HTR-8/SVneo (cell line): ENCODE measurements around the gene DAGLB.
A peak's percentile ranks its signal among the peaks of the same experiment; 100 is the strongest.

ENCODE experiments used
- DNase-seq: peaks from one replicate; pipeline ENCODE4 v3.0.0; 2011; ENCODE audit warnings: low spot score, mixed read lengths; ENCODE audit not compliant: insufficient read length
- FAIRE-seq: peaks from 2 replicates; lab custom pipeline; 2011; peaks lifted over from hg19 to GRCh38; lab: Jason Lieb, UNC

DAGLB gene

DNA sequence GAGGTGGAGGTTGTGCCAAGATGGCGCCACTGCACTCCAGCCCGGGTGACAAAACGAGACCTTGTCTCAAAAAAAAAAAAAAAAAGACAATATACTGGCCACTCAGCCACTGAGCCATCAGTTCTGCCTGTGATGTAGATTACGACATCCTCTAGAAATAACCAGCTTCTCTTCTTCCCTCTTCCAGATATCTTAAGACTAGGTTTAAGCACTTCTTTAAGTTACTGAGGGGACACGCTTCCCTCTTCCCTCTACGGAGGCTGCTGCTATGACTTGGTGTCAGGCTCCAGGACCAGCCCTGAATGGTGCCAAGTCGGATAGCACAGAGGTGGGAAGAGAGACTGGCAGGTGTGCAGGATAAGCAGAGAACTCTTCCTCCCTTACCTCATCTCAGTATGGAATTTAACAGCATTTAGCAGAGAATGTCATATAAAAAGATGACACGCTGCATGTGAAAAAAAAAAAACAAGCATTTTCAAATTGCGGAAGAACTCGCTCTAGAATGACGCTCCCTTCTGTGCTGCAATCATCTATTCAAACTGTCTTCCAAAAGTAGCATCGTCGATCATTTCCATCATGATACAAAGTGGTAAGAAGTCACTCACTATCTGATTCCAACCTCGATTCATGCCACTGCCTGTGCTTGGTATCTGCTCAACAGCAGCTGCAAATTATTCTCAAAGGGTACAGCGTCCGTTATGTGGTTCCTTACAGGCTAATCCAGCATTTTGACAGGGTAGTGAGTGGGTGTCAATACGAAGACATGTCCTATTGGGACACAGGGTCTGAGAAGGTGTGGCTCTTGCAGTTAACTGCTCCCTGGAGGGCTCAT, 13.8 kb downstream of the DAGLB start:
- no peak for DNase-seq
- no peak for FAIRE-seq

DNA sequence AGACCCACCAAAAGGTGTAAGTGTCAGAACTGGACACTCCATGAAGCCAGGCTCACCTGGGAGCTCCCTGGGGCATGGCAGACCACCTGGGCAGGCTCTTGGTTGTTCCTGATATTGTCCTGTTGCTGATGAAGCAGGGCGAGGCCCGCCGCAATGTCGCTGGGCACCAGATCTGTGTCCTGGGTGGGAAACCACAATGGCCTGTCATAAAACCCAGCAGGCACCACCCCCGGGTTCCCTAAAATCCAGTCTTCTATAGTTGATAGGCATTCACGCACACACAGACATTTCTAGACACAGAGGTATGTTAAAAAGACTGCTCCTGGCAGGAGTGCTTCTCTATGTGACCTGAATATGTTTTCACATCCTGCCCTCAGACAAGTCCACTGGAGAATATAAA, 15.0 kb downstream of the DAGLB start:
- DNase-seq (no peak), FAIRE-seq (no peak)

DNA sequence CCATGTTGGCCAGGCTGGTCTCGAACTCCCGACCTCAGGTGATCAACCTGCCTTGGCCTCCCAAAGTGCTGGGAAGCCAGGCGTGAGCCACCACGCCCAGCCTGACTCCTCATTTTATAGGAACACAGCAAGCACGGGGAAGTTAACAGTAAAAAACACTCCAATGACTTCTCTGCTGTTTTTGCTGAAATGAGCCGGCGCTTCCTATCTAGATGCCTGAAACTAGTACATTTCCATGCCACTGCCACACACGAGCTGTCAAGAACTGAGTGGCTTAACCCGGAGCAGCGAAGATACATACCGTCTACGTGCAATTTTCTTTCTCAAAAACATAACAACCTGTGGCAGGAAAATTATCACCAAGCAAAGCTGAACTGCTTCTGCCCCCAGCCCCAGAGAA, 16.8 kb downstream of the DAGLB start:
- DNase-seq: no peak
- no peak for FAIRE-seq

DNA sequence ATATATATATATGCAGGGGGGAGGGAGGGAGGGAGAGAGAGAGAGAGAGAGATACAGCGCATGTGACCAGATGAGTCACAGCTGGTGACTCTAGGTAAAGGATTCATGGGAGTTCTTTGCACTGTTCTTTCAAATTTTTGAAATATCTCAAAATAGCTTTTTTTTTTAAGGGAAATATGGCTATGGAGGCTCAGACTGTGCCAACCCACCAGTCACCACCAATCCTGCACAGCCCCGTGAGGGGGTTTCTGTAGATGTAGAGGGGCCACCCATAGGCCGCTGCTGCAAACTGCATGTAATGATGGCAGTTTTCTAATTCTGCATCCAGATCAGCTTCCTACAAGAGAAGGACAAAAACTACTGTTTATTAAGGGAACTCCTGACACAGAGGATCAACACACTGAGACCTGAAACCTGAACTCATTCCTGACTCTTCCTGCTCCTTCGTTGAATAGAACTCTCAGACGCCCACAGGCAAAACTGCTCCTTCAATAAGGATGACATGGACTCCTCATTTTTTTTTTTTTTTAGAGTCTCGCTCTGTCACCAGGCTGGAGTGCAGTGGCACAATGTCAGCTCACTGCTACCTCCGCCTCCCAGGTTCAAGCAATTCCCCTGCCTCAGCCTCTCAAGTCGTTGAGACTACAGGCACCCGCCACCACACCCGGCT, 17.3 kb downstream of the DAGLB start:
- FAIRE-seq: no peak
- peak; percentile 73 for DNase-seq

DNA sequence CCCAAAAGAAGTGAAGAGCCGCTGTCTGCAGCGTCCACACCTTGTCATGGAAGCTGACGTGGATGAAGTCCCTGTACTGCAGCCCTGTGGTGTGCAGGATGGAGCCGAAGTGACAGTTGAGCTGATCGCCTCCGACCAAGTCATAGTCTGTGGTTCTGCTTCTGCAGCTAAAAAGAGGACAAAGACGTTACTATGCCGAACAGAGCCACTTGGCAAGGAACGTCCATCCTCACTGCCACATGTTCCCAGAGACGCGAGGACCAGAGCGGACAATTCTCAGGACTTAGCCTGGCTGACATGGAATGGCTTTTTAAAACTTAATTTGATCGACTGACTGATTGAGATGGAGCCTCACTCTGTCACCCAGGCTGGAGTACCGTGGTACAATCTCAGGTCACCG, 21.8 kb downstream of the DAGLB start:
- peak; percentile 36 for FAIRE-seq
- DNase-seq: no peak

DNA sequence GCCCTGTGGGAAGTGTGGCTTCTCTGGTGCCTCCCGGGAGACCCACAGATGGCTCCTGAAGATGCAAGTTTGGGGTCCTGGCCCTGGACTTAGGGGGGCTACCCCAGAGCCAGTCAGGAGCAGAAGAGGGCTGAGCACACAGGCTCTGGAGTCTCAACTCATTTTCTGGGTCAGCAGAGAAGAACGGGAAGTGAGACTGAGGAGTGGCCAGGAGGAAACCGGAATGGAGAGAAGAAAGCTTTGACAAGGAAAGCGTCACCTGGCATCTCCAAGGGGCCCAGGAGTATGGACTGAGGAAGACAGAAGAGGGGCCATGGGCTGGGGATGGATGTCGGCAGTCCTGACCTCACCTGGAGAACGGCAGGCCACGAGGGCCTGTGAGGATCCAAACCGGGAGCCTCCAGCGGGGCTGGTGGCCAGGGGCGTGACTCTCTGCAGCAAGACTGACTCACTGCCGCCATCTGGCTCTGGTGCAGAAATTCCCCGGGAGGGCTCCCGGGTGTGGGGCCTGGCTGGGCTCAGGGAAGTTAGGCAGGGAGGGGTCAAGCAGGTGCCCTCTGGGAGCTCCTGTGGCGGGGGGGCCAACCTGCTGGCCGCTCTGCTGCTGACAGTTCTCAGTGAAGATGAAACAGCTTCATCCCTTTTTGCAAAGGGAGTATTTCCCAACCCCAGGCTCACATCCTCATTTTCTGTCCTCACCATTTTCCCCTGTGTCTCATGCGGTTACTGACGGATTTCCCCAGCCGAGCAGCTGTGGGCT, 23.6 kb downstream of the DAGLB start:
- DNase-seq (no peak), FAIRE-seq (no peak)

DNA sequence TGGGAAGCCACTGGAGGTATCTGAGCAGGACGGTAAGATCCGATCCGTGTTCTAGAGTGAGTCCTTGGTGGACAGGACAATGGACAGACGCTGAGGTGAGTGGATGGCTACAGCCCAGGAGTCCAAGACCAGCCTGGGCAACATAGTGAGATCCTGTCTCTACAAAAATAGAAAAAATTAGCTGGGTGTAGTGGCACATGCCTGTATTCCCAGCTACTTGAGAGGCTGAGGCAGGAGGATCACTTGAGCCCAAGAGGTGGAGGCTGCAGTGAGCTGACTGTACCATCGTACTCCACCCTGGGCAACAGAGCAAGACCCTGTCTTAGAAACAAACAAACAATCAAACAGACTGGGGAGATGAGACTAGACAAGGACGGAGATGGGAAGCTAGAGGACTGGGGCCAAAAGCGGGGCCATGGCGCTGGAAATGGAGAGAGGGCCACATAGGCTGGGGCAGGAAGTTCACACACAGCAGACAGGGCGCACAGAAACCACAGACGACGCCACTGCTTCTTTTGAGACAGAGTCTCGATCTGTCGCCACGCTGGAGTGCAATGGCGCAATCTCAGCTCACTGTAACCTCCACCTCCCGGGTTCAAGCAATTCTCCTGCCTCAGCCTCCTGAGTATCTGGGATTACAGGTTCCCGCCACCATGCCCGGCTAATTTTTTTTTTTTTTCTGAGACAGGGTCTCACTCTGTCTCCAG, 24.7 kb downstream of the DAGLB start:
- no peak for FAIRE-seq

DNA sequence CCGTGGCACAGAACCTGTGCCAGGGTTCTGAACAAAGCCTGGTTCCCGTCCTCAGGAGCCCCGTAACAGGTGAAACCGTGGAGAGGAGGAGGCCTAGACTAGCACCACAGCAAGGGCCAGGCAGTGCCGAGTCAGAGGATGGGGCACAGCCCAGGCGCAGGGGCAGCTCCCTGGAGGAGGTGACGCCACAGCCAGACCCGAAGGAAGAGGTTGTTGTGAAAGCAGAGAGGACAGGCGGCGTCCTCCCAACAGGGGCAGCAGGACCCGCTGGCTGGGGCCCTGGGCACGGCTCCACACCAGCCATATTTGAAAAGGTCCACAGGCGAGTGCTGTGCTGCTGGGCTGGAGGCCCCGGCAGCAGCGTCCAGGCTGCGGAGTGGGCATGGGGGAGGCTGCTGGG, 25.7 kb downstream of the DAGLB start:
- FAIRE-seq (no peak), DNase-seq (no peak)

More for the DNA sequence above, 24.7 kb downstream of the DAGLB start:
- no peak for DNase-seq

DNA sequence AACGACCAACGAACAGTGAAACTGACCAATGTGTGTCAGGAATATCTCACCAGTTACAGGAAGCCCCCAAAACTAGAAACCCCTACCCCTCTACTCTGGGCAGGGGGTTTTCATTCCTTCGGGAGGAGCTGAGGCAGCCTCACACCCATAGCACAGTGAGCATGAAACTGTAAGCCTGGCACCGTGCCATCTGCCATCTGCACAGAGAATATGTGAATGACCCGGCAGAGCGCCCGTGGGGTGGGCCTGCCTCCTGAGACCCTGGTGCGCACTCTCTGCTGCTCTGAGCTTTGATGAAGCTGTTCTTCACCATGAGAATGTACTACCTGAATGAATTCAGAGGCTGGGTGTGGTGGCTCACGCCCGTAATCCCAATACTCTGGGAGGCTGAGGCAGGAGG, 27.1 kb downstream of the DAGLB start:
- FAIRE-seq: no peak
- DNase-seq: no peak

DNA sequence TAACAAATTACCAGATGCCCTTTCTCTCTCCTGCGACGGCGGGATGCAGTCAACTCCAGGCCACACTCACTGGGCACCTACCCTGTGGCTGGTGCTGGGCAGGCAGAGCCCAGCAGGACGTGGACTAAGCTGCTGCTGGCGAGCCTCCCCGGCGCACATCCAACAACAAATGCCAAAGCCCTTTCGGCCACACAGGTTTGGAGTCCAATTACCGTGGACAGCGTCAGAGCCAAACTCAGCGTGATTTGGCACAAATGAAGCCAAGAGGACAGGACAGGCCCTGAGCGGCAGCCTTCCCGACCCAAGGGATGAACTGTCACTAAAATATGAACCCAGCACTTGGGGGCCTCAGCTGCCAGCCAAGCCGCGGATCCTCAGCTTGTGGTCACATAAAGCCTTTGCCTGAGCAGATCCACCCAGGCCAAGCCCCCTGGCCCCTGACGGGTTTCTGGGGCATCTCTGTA, 28.4 kb downstream of the DAGLB start:
- FAIRE-seq: no peak
- no peak for DNase-seq

DNA sequence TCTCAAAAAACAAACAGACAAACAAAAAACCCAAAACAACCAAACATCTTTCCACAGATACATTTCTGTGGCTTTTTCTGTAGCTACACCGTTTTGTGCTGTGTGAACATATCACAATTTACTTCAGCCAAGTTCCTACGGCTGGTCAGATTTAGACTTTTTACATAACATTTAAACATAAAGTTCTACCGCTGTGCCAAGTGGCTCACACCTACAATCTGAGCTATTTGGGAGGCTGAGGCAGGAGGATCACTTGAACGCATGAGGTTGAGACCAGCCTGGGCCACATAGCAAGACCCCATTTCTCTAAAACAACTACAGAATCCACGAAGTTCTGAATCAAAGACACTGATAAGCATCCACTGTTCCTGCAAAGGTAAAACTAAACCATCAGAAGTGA, 30.3 kb downstream of the DAGLB start:
- no peak for DNase-seq
- FAIRE-seq: no peak

DNA sequence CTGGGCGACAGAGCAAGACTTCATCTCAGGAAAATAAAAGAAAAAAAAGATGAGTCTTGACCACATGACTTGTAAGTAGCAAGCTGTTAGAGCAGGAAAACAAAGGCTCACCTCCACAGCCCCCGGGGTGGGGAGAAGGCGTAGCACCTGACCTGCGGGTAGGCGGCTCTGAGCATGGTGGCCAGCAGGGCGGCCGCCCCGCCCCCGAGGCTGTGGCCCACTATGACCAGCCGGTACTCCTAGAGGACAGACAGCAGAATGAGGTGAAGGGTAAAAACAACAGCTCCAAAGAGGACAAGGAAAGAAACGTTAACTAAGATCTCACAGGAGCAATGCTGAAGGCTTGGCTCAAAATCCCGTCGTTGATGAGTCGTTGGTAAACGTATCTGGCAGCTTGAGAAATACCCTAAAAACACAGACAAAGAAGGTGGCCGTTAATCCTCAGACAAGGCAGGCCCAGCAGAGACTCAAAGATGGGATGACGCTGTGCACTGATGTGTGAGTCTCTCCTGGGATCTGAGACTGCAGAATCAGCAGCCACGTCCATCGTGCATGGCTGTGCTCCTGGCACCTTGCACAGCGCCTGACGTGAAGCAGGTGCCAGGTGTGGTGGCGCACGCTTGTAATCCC, 31.1 kb downstream of the DAGLB start:
- DNase-seq (no peak), FAIRE-seq (peak; percentile 13)

DNA sequence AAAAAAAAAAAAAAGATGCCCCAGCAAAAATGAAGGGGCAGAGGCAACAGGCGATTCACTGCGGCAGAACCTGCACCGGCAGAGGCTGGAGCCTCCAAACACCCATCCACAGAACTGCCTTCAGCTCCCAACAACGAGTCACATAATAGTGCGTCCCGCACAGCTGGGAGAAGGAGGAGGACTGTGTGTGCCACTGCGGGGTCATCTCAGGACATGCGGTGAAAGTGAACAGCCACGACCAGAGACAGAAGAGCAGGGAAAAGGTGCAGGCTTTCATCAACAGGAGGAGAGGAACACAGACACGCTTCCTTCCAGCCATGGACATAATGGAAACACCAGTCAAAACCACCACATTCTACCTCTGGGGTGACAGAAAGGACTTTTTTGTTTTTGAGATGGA, 34.1 kb downstream of the DAGLB start:
- FAIRE-seq: no peak
- DNase-seq: no peak

DNA sequence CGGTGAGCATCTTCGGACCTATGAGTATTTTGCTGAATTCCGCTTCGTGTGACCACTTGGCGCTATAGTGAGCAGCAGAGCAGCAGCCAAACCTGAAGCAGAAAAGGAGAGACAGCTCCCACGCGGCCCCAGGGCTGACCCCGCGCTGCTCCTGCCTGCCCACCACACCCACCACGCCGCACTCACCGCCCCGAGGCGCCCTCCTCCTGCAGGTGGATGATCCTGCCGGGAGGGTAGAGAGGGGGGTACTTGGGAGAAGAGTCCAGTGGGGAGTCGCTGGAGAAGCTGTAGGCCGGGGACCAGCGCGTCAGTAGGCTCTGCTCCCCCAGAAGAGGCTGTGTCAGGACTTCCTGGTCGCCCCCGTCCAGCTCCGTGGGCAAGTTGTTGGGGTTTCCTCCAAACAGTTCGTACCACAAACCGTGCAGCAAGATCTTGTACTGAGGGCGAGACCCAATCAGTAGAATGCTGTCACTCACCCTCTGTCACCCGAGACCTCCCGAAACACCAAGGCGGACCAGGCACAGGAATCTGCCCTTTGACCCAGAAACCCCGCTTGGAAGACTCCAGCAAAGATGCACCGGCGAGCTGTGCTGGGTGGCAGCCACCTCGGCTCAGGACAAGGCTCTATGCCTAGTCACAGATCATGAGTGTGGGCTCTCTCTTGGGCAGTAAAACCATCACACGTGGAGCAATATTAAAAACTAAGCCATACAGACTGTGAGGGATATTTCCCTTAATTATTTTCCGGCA, 37.6 kb downstream of the DAGLB start:
- DNase-seq (no peak), FAIRE-seq (peak; percentile 85)

DNA sequence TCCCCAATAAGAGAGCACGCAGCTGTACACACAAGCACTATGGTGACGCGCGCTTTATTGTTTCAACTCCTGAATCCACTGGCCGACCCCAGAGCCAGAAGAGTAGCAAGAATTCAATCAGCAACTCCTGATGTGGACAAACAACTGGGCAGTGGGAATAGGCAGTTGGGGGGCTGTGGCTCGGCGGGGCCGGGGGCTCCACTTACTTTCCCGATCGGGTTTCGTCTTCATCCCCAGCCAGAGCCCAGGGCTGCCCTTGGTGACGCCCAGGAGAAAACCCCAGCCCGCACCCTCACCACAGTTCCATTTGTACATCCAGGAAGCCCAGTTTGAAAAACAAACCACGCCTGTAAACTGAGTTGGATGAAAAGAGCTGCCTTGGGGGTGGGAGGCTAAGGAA, 38.7 kb downstream of the DAGLB start:
- DNase-seq: no peak
- FAIRE-seq: no peak

DNA sequence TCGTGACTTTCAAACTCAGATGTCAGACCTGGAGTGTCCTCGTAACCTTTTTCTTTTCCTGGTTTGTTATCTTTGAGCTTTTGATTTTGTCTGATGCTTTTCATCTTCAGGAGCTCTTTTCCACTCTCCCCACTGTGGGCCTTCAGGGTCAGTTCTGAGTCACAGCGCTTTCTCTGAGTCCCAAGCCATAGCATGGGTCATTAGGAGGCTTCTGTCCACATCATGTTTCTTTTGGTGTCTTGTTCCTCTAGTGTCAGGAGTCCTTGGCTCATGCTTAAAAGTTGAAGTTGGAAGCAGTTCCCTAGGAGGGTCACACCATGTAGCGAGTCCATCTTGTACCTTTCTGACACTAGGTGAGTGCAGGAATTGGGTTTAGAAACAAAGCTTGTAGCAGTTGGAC, 40.3 kb downstream of the DAGLB start:
- FAIRE-seq (no peak), DNase-seq (no peak)

DNA sequence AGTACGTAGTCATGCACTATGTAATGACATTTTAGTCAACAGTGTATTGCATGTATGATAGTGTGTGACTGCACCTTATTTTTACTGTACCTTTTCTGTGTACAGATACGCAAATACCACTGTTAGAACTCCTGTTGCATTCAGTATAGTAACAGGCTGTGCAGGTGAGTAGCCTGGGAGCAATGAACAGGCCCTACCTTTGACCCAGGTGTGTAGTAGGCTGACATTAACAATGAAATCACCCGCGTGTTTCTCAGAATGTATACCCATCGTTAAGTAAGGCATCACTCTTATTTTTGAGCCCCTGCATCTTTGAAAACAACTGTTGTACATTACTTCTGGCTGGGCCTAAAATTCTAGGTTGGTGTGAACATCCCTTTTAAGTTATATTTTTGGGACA, 41.6 kb downstream of the DAGLB start:
- FAIRE-seq (peak; percentile 59), DNase-seq (no peak)

DNA sequence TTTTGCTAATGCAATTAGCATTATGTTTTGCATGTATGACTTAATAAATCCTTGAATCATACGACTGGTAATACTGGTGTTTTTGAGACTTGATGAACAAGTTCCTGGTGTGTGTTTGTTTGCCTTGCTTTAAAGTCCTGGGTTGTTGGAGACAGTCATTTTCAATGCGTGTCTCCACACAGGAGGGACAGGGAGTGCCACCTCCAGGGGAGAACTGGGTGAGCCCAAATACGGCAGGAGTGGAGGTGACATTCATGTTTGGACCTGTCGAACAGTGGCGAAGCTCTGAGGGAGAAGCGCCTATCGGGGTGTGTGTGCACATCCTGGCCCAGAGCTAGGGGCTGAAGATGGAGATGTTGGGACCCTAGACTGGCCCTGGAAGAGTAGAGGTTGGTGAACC, 43.8 kb downstream of the DAGLB start:
- DNase-seq (no peak), FAIRE-seq (peak; percentile 49)

DNA sequence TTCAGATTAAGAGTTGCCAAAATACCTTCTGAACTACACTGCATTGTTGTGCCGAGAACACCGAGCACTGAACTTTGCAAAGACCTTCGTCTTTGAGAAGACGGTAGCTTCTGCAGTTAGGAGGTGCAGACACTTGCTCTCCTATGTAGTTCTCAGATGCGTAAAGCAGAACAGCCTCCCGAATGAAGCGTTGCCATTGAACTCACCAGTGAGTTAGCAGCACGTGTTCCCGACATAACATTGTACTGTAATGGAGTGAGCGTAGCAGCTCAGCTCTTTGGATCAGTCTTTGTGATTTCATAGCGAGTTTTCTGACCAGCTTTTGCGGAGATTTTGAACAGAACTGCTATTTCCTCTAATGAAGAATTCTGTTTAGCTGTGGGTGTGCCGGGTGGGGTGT, 45.0 kb downstream of the DAGLB start:
- DNase-seq (no peak), FAIRE-seq (no peak)
